GM12892 (cell line): ENCODE data around the gene FAM89B.

Source experiments
- POLR2A ChIP-seq: IDR thresholded peaks from 2 replicates; pipeline ENCODE4 v1.6.1; 2011; ENCODE audit warnings: low read depth, low read length, control low read depth
- TAF1 ChIP-seq: IDR thresholded peaks from 2 replicates; pipeline ENCODE4 v1.6.1; 2011; ENCODE audit warnings: low read depth, mild to moderate bottlenecking, control low read depth, low read length, borderline replicate concordance

DNA sequence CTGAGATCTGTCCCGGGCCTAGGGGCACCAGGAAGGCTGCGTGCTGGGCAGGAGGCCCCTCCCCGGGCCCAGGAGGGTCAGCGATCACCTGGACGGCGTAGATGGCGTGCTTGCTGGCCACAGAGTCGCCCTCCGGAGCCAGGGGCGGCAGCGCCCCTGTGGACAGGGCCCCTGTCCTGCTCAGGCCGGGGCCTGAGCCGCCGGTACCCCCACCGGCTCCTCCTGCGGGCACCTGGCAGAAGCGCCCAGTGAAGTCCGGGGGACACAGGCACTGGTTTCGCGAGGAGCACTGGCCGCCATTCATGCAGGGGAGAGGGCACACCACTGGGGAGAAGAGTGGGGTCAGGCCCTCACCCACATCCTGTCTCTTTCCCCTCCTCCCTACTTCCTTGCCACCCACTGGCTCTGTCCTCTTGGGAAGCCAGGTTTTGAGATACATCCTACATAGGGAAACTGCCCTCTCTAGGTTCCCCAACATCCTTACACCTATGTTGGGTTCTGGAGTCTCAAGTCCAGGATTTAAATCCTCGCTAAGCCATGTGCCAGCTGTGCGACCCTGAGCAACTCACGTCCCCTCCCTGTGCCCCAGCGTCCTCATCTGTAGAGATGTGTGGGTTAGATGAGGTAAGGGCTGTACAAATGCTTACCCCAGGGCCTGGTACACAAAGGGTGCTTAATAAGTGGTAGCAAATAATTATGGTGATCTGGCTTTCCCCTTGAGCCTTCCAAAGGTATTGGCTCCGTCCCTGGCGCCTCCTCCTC lies 18.1 kb upstream of the FAM89B start:
- TF ChIP-seq TAF1: no peak
- no peak for TF ChIP-seq POLR2A
